ENCODE results near the gene APOO. TPM values are rescaled to one million over a fixed set of nuclear protein-coding genes. Genes with fewer than 3 reads are reported as not detected.

The APOO gene
- total RNA-seq, 4 donors from 2014 or later: 2.4 to 7.2 (median 5.3) TPM

DNA sequence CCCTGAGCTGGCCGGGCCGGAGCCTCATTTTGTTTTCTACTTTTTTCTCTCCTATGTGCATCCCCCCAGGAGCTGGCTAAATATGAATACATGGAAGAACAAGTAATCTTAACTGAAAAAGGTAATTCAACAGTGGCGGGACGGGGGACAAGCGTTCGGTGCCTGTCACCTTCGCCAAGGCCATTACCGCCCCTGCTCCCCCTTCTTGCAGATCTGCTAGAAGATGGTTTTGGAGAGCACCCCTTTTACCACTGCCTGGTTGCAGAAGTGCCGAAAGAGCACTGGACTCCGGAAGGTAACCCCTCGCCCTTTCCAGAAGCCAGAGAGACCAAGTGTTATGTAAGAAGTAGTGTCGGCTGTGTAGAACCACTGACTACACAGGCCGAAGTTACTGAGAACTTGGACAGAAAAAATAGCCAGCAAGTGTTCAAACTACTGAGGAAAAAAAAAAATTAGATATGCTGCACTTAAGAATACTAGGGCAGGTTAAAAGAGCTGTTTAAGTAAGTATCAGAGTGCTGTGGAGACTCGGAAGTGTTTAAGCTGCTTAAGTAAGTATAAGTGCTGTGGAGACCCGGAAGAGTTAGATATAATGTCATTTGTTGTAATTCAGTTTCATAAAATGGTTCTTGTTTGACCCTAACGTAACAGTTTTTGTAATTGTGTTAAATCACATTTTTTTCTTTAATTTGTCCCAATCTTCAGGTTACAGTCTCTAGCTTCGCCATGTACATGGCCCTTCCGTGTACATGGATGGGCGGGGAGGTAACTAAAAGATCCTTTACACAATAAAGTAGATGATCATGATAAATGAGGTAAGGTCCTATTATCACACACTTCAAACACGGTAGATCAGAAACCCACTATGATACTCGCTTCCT is 123.9 kb downstream of the APOO start:
- TF ChIP-seq, protein P1, sequence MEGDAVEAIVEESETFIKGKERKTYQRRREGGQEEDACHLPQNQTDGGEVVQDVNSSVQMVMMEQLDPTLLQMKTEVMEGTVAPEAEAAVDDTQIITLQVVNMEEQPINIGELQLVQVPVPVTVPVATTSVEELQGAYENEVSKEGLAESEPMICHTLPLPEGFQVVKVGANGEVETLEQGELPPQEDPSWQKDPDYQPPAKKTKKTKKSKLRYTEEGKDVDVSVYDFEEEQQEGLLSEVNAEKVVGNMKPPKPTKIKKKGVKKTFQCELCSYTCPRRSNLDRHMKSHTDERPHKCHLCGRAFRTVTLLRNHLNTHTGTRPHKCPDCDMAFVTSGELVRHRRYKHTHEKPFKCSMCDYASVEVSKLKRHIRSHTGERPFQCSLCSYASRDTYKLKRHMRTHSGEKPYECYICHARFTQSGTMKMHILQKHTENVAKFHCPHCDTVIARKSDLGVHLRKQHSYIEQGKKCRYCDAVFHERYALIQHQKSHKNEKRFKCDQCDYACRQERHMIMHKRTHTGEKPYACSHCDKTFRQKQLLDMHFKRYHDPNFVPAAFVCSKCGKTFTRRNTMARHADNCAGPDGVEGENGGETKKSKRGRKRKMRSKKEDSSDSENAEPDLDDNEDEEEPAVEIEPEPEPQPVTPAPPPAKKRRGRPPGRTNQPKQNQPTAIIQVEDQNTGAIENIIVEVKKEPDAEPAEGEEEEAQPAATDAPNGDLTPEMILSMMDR (IDR thresholded peaks at IDR 0.05; ENCODE audit: low read depth): no peak

Other genes with a start within 250 kb of the APOO start
- gene PRDX4, start 240.4 kb downstream of the APOO start, total RNA-seq: 100 to 1,000 TPM in 3 of 4 donors, 10 to 100 TPM in 1; 77.8 to 145 (median 109) TPM
- 10 to 100 TPM; 50.9 to 54.8 (median 51.4) TPM for gene ACOT9, start 164.7 kb downstream of the APOO start, total RNA-seq
- gene SAT1, start 124.8 kb downstream of the APOO start, total RNA-seq: 1,000 to 10,000 TPM in 3 of 4 donors, 100 to 1,000 TPM in 1; 976 to 1,919 (median 1,082) TPM
- gene CXorf58, start 68 bp upstream of the APOO start, total RNA-seq: not detected
- gene KLHL15, start 119.2 kb upstream of the APOO start, total RNA-seq: 10 to 100 TPM in 2 of 4 donors, 1 to 10 TPM in 2; 7.7 to 10.5 (median 9.5) TPM
- gene EIF2S3, start 147.0 kb upstream of the APOO start, total RNA-seq: 100 to 1,000 TPM; 110 to 126 (median 113) TPM
- 10 to 100 TPM; 39.2 to 59.7 (median 56.5) TPM for gene ZFX, start 241.8 kb upstream of the APOO start, total RNA-seq